Ishikawa (cell line): ENCODE data around the gene CYB5RL.

Source experiments
- CEBPB ChIP-seq: IDR thresholded peaks from 2 replicates; pipeline ENCODE4 v1.6.1; 2012
- EP300 ChIP-seq: IDR thresholded peaks from 2 replicates; pipeline ENCODE4 v1.6.1; 2012; ENCODE audit warnings: borderline replicate concordance
- NFIC ChIP-seq: IDR thresholded peaks from 2 replicates; pipeline ENCODE4 v1.6.1; 2012
- RAD21 ChIP-seq: IDR thresholded peaks from 2 replicates; pipeline ENCODE4 v1.6.1; 2012; ENCODE audit warnings: low read depth
- ZBTB7A ChIP-seq: IDR thresholded peaks from 2 replicates; pipeline ENCODE4 v1.6.1; 2012; ENCODE audit warnings: low read depth
- TF ChIP-seq, protein P1 (sequence below): IDR thresholded peaks from 2 replicates; pipeline ENCODE4 v1.6.1; 2012
- TF ChIP-seq, protein P2 (sequence below): IDR thresholded peaks from 2 replicates; pipeline ENCODE4 v1.6.1; 2012; ENCODE audit warnings: low read depth, mild to moderate bottlenecking

DNA sequence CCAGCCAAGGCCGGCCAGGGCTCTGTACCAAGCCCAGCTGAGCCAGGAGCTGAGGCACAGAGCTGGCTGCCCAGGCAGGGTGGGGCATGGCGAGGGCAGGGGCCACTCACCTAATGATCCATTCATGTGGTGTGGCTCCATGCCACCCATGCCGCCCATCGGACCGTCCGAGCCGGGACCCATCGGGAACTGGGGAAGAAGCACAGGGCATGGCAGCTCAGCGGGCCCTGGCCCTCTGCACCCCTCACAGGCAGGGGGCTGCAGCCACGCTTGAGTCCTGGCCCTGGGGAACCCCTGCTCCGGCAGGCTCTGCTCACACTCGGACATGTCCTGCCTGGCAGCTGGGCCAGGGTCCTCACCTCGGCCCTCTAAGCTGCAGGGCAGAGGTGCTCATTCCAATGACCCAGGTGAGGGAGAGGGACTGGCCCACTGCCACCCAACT lies 28.8 kb upstream of the CYB5RL start:
- no peak for TF ChIP-seq NFIC
- no peak for TF ChIP-seq RAD21
- TF ChIP-seq, protein P1, sequence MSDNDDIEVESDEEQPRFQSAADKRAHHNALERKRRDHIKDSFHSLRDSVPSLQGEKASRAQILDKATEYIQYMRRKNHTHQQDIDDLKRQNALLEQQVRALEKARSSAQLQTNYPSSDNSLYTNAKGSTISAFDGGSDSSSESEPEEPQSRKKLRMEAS, result no peak
- TF ChIP-seq EP300, result no peak
- no peak for TF ChIP-seq ZBTB7A
- no peak for TF ChIP-seq CEBPB
- TF ChIP-seq, protein P2, sequence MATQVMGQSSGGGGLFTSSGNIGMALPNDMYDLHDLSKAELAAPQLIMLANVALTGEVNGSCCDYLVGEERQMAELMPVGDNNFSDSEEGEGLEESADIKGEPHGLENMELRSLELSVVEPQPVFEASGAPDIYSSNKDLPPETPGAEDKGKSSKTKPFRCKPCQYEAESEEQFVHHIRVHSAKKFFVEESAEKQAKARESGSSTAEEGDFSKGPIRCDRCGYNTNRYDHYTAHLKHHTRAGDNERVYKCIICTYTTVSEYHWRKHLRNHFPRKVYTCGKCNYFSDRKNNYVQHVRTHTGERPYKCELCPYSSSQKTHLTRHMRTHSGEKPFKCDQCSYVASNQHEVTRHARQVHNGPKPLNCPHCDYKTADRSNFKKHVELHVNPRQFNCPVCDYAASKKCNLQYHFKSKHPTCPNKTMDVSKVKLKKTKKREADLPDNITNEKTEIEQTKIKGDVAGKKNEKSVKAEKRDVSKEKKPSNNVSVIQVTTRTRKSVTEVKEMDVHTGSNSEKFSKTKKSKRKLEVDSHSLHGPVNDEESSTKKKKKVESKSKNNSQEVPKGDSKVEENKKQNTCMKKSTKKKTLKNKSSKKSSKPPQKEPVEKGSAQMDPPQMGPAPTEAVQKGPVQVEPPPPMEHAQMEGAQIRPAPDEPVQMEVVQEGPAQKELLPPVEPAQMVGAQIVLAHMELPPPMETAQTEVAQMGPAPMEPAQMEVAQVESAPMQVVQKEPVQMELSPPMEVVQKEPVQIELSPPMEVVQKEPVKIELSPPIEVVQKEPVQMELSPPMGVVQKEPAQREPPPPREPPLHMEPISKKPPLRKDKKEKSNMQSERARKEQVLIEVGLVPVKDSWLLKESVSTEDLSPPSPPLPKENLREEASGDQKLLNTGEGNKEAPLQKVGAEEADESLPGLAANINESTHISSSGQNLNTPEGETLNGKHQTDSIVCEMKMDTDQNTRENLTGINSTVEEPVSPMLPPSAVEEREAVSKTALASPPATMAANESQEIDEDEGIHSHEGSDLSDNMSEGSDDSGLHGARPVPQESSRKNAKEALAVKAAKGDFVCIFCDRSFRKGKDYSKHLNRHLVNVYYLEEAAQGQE, result no peak
